ENCODE results near the gene MAD1L1. TPM values are rescaled to one million over a fixed set of nuclear protein-coding genes. Genes with fewer than 3 reads are reported as not detected.

The MAD1L1 gene
- total RNA-seq, 1 donor from 2014 or later = 32.3 TPM

- Mint-ChIP-seq H3K9me3 (ENCODE audit: unreplicated experiment) (no peaks in the 10 kb centered on the region), H3K4me1 (ENCODE audit: low read depth, unreplicated experiment) (no peaks in the 10 kb centered on the region), H3K27me3 (ENCODE audit: low read depth, unreplicated experiment) (peaks cover 4% of the 10 kb centered on the region), H3K36me3 (ENCODE audit: low read depth, unreplicated experiment) (peaks cover 6% of the 10 kb centered on the region), H3K27ac (ENCODE audit: unreplicated experiment) (no peak overlapping the region), H3K4me3 (ENCODE audit: unreplicated experiment) (no peak overlapping the region)
- TF ChIP-seq EZH2 (IDR thresholded peaks at IDR 0.05; ENCODE audit: insufficient read depth, low read length) = no peak
- TF ChIP-seq CTCF (IDR thresholded peaks at IDR 0.05; ENCODE audit: insufficient read depth, low read depth, low read length) = no peak
- DNase-seq (ENCODE audit: low read depth) = no peak
- H3K4me2 ChIP-seq (ENCODE audit: low read length) = no peak overlapping the region
- no peaks in the 10 kb centered on the region for H3K36me3 ChIP-seq (ENCODE audit: insufficient read depth, low read length)
- H3K9ac ChIP-seq (ENCODE audit: low read length) = no peak overlapping the region
- no peaks in the 10 kb centered on the region for H3K4me1 ChIP-seq (ENCODE audit: insufficient read depth, low read length)
- H3K27ac ChIP-seq (ENCODE audit: low read depth, low read length) = no peak overlapping the region
- H3K4me3 ChIP-seq (ENCODE audit: insufficient read depth, low read depth, low read length) = no peak overlapping the region
- H4K20me1 ChIP-seq (ENCODE audit: insufficient read depth, low read length) = no peaks in the 10 kb centered on the region
- H3K79me2 ChIP-seq (ENCODE audit: insufficient read depth, low read length) = no peaks in the 10 kb centered on the region
- H2AFZ ChIP-seq (ENCODE audit: low read depth, low read length) = no peak overlapping the region
- no peaks in the 10 kb centered on the region for H3K9me3 ChIP-seq (ENCODE audit: insufficient read depth, low read depth, low read length)
- no peak for FAIRE-seq
- no peaks in the 10 kb centered on the region for H3K27me3 ChIP-seq (ENCODE audit: insufficient read depth, low read length)
Observed at GRCh38 chr7:1859266-1860035, 373.3 kb downstream of the MAD1L1 start.

- no peak for DNase-seq (ENCODE audit: low read depth)
Observed at GRCh38 chr7:1858435-1859265, 374.1 kb downstream of the MAD1L1 start.

More at GRCh38 chr7:1858435-1859265, 374.1 kb downstream of the MAD1L1 start:
- Histone ChIP-seq H3K79me2 (ENCODE audit: insufficient read depth, low read length) (no peaks in the 10 kb centered on the region), H2AFZ (ENCODE audit: low read depth, low read length) (no peak overlapping the region), H4K20me1 (ENCODE audit: insufficient read depth, low read length) (no peaks in the 10 kb centered on the region), H3K27me3 (ENCODE audit: insufficient read depth, low read length) (no peaks in the 10 kb centered on the region), H3K9ac (ENCODE audit: low read length) (no peak overlapping the region), H3K4me2 (ENCODE audit: low read length) (no peak overlapping the region), H3K4me3 (ENCODE audit: insufficient read depth, low read depth, low read length) (no peak overlapping the region), H3K36me3 (ENCODE audit: insufficient read depth, low read length) (no peaks in the 10 kb centered on the region), H3K4me1 (ENCODE audit: insufficient read depth, low read length) (no peaks in the 10 kb centered on the region), H3K27ac (ENCODE audit: low read depth, low read length) (no peak overlapping the region), H3K9me3 (ENCODE audit: insufficient read depth, low read depth, low read length) (no peaks in the 10 kb centered on the region)
- Mint-ChIP-seq H3K27me3 (ENCODE audit: low read depth, unreplicated experiment) (peaks cover 4% of the 10 kb centered on the region), H3K9me3 (ENCODE audit: unreplicated experiment) (no peaks in the 10 kb centered on the region), H3K27ac (ENCODE audit: unreplicated experiment) (no peak overlapping the region), H3K36me3 (ENCODE audit: low read depth, unreplicated experiment) (peaks cover 6% of the 10 kb centered on the region), H3K4me3 (ENCODE audit: unreplicated experiment) (no peak overlapping the region), H3K4me1 (ENCODE audit: low read depth, unreplicated experiment) (no peaks in the 10 kb centered on the region)
- TF ChIP-seq EZH2 (IDR thresholded peaks at IDR 0.05; ENCODE audit: insufficient read depth, low read length) (no peak), CTCF (IDR thresholded peaks at IDR 0.05; ENCODE audit: insufficient read depth, low read depth, low read length) (no peak)
- no peak for FAIRE-seq
